Measurements from ENCODE around the gene OR52L1.
"Not testable (repeated sequence)": the region's sequence is repeated elsewhere in the genome, so short reads cannot be mapped to it uniquely, and the experiment has no call there.

OR52L1 gene

DNA sequence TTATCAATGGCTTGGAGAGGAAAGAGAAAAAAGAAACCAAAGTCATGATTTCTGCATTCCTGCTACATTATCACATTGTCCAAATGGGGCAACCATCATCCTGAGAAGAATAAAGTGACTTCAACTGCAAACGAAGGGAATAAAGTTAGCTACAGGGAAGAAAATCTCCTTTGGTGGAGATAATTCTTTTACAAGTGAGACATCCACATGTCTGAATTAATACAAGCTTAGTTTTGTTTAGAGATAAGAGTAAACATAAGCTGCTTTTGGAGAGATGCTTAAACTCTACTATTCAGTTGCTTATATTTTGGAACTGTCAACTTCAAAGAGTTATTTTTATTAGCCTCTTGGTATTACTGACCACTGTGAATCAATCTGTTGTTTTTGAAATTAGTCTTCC is at the start of gene OR52L1:
TSS of gene OR52L1 (minus strand) at position 101 of the 400 bp plus-strand sequence. CDS start at position 46, 55 bp downstream.
- no peak for DNase-seq (ENCODE audit: low read depth in 4 of 4, low spot score in 1 of 4)

- no peak for DNase-seq (ENCODE audit: low read depth in 4 of 4, low spot score in 1 of 4)
Measured at GRCh38 chr11:6030708-6031405, 44.1 kb upstream of the OR52L1 start, which contains the start of gene OR56A1. Gene OR56A1, minus strand, starts transcription at chr11:6030758. Its CDS starts 3,066 bp downstream, at chr11:6027692.

- DNase-seq (ENCODE audit: low read depth in 4 of 4, low spot score in 1 of 4), result no peak
Measured at GRCh38 chr11:6027501-6027900, 40.7 kb upstream of the OR52L1 start.

DNA sequence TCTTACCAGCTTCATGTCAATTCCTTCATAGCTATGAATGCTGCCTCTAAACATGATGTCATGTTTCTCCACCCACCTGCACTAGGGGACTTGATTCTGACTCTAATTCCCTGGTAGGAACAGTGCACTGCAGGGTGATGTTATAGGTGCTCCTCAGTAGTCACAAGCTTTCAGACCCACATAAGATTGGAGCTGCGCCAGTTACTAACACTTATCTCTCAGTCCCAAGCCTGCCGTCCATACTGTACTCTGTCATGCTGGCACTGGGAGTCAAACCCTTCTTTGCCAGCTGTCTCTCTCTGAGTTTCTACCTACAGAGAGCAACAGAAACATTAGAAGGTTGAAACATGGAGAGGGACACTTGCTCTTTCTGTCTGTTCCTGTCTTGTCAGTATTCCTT is 38.3 kb upstream of the OR52L1 start:
- DNase-seq (ENCODE audit: low read depth in 4 of 4, low spot score in 1 of 4), result no peak

DNA sequence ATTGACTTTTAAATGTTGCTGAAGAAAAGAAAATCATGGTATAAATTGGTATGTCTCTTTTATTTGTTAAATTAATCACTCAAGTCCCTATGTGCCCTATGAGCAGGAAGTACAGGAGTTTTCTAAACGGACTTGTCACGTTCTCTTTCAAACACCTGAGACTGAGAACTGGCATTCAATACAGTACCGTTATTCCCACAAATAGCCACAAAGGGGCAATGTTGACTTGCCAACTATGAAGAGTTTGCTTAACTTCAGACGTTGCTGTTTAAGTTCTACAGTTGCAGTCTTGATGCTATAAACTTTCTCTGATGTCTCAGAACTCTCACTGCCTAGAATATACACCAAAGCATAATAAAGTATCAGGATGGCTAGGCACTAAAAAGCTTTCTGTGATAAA is 36.2 kb upstream of the OR52L1 start:
- no peak for DNase-seq (ENCODE audit: low read depth in 4 of 4, low spot score in 1 of 4)

GRCh38 chr11:6013042-6013441 is 26.3 kb upstream of the OR52L1 start:
- no peak for DNase-seq (ENCODE audit: low read depth in 4 of 4, low spot score in 1 of 4)

DNA sequence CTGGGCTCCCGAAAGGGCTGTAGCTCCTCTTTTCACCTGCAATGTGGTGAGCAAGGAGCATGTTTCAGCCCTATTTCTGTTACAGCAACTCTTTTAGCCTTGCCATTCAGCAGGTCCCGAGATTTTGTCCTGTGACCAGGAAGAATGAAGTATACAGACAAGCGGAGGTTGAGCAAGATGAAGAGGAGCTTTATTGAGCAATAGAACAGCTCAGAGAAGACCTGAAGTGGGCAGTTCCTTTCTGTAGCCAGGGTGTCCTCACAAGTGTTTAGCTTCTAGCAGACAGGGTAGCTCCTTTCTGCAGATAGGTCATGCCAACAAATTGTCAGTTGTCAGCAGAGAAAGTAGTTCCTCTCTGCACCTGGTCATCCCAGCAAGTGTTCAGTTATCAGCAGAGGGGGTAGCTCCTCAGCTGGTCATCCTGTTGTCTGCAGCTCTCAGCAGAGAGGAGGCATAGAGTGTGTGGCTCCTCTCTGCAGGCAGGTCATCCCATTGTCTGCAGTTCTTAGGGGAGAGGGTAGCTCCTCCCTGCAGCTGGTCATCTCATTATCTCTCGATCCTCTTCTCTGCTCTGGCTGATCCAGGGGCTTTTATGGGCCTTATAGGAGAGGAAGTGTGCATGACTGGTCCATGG is 25.4 kb upstream of the OR52L1 start:
- no peak for DNase-seq (ENCODE audit: low read depth in 4 of 4, low spot score in 1 of 4)

DNA sequence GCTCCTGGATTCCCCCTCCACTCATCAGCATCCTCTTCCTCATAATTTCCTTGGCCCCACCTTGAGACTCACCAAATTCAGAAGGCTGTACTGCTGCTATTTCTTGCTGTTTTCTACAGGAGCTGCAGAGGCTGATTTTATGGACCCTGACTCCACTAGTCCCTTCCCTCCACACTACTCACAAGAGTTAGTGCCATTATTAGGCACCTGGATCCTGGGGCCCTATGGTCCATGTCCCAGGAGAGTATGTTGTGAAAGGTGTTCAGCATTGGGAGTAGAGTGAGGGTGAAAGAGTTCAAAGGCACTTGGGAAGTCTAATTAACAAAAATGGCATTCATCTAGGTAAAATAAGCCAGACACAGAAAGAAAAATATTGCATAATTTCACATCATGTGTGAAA is 20.1 kb upstream of the OR52L1 start, which contains the start of gene OR56A4:
TSS of gene OR56A4 (minus strand) at position 101 of the 400 bp plus-strand sequence. CDS start 3,954 bp downstream, outside the sequence.
- no peak for DNase-seq (ENCODE audit: low read depth in 4 of 4, low spot score in 1 of 4)

DNA sequence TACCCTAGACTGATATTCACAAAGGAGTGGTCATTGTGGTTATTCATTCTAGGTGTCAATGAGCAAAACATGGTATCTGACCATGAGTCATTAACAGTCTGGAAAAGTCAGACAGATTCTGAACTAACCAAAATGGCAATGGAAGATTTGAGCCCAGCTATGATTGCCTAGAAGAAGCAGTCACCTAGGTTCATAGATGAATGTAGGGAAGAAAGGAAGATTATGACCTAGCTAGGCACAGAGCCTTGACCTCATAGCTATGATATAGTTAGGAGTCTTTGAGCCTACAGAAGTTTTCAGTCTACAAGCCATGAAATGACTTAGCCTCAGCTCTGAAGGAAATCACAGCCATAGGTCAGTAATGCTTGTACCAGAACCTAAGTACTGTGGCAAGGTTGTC is 19.6 kb upstream of the OR52L1 start:
- DNase-seq (ENCODE audit: low read depth in 4 of 4, low spot score in 1 of 4), result no peak

- no peak for DNase-seq (ENCODE audit: low read depth in 4 of 4, low spot score in 1 of 4)
Measured at GRCh38 chr11:6002202-6002699, 15.5 kb upstream of the OR52L1 start.

- DNase-seq (ENCODE audit: low read depth in 4 of 4, low spot score in 1 of 4), result no peak
Measured at GRCh38 chr11:5994791-5995190, 8.0 kb upstream of the OR52L1 start.

- DNase-seq (ENCODE audit: low read depth in 4 of 4, low spot score in 1 of 4), result no peak
Measured at GRCh38 chr11:5992604-5993251, 5.9 kb upstream of the OR52L1 start.

DNA sequence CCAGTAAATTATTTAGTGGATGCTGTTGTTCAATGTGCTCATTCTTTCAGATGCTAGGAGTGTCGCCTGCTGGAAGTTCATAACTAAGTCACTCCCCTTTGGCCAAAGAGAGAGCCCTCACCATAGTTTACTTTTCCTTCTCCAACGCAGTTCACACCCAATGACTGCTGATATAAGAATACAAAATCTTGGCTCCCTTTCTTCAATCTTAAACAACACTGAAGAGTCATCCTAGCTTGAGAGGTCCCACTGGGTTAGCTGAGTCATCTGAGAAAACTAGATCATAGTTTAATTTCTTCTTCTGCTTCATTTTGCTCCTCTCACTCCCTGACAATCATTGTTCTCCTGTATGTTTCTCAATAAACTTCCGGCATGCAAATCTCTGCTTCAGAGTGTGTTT is 5.4 kb upstream of the OR52L1 start:
- no peak for DNase-seq (ENCODE audit: low read depth in 4 of 4, low spot score in 1 of 4)

GRCh38 chr11:5989203-5989602 is 2.4 kb upstream of the OR52L1 start:
- no peak for DNase-seq (ENCODE audit: low read depth in 4 of 4, low spot score in 1 of 4)

DNA sequence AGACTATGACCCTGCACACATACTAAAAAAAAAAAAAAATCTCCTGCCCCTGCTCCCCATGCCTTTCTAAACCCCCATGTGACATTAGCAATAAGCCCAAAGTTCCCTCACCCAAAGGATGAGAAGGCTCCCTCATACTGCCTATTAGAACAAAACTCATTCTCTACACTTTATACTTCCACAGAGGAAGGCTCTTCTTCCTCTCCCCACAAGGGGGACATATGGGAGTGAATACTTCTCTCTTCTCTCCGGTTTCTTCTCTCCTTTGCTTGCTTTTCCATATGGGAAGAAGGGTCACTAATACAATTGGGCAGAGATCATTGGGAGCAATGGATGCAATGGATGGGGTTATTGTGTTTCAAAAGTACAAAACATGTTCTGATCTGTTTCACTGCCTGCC is 3.3 kb downstream of the OR52L1 start:
- no peak for DNase-seq (ENCODE audit: low read depth in 4 of 4, low spot score in 1 of 4)

GRCh38 chr11:5973530-5973929 is 13.3 kb downstream of the OR52L1 start:
- no peak for DNase-seq (ENCODE audit: low read depth in 4 of 4, low spot score in 1 of 4)

DNA sequence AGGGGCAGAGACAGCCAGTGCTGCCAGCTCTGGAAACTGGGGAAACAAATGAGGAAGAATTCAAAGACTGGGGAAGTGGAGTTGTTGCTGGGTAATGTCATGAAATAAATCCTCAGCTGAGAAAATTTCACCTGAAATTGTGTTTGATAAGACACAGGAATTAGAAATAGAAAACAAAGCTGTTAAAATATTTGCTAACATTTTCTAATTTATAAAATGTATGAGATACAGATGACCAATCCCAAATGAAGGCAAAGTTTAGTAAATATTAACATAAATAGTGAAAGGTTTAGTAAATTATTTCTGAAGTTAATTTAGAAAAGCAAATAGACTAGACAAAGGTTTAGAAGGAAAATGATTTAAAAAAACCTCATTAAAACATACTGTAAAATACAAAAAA is 18.4 kb downstream of the OR52L1 start, which contains the start of gene OR56A5:
TSS of gene OR56A5 (minus strand) at position 101 of the 400 bp plus-strand sequence. CDS start at position 101, 0 bp downstream.
- DNase-seq (ENCODE audit: low read depth in 4 of 4, low spot score in 1 of 4), result no peak

GRCh38 chr11:5967708-5968107 is 19.1 kb downstream of the OR52L1 start:
- DNase-seq (ENCODE audit: low read depth in 4 of 4, low spot score in 1 of 4), result no peak

DNA sequence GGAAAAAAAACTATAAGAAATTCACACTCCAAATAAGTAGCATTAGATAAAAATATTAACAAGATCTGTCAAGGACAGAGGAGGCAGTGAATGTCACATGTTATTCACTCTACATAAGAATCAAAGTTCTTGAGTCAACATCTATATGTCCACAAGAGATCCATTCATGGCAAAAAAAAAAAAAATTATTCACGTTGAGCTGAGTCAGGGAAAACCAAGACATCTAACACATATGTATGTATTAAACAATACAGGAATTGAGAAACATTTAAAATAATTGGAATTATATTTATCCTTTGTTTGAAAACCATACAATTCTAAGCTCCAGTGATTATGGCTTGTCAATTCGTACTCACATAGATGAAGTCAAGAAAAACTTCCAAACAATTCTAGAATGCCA is 19.8 kb downstream of the OR52L1 start:
- no peak for DNase-seq (ENCODE audit: low read depth in 4 of 4, low spot score in 1 of 4)

DNA sequence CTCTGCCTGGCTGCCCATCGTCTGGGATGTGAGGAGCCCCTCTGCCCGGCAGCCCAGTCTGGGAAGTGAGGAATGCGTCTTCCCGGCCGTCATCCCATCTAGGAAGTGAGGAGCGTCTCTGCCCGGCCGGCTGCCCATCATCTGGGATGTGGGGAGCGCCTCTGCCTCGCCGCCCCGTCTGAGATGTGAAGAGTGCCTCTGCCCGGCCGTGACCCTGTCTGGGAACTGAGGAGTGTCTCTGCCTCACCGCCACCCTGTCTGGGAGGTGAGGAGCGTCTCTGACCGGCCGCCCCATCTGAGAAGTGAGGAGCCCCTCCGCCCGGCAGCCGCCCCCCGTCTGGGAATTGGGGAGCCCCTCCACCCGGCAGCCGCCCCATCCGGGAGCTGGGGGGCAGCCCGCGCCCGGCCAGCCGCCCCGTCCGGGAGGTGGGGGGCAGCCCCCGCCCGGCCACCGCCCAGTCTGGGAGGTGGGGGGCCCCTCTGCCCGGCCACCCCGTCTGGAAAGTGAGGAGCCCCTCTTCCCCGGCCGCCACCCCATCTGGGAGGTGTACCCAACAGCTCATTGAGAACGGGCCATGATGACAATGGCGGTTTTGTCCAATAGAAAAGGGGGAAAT is 26.0 kb downstream of the OR52L1 start:
- not testable (repeated sequence) for DNase-seq (ENCODE audit: low read depth in 4 of 4, low spot score in 1 of 4)

- DNase-seq (ENCODE audit: low read depth in 4 of 4, low spot score in 1 of 4), result no peak
Measured at GRCh38 chr11:5955586-5955985, 31.2 kb downstream of the OR52L1 start.

Measured in stimulated activated CD4-positive, alpha-beta T cell treated with anti-CD3 and anti-CD28 coated beads, Interleukin-1b, Interleukin-23, amount 100 ng/mL, for 24 hours (primary cell).